HEK293T (cell line): Measurements from ENCODE around the gene GIN1.
A peak's percentile ranks its signal among the peaks of the same experiment; 100 is the strongest.

Experiments
- CTCF ChIA-PET: fragments of 350-600 bp; formaldehyde crosslinking; extraction: SDS; loops from one replicate; lab custom pipeline; 2021; ENCODE audit warnings: antibody characterized with exemption, inconsistent platforms; lab: Yijun Ruan, JAX
- POLR2A ChIA-PET: fragments of 350-600 bp; formaldehyde crosslinking; extraction: SDS; loops from one replicate; lab custom pipeline; 2020; ENCODE audit warnings: antibody characterized with exemption, inconsistent platforms; lab: Yijun Ruan, JAX
- DNase-seq: peaks from one replicate; pipeline ENCODE4 v3.0.0; 2012; ENCODE audit warnings: mixed read lengths; ENCODE audit errors: extremely low spot score
- ARNT ChIP-seq: fragments of 450-650 bp; IDR thresholded peaks from 2 replicates; pipeline ENCODE4 v1.6.1; 2017; ENCODE audit warnings: mild to moderate bottlenecking
- BHLHE40 ChIP-seq: fragments of 450-650 bp; IDR thresholded peaks from 2 replicates; pipeline ENCODE4 v1.6.1; 2016; ENCODE audit warnings: mild to moderate bottlenecking, moderate library complexity, borderline replicate concordance
- CTBP1 ChIP-seq: fragments of 450-650 bp; IDR thresholded peaks from 2 replicates; pipeline ENCODE4 v1.6.1; 2016; ENCODE audit warnings: borderline replicate concordance
- ELF4 ChIP-seq: fragments of 450-650 bp; IDR thresholded peaks from 2 replicates; pipeline ENCODE4 v1.6.1; 2017; ENCODE audit warnings: antibody characterized with exemption
- FOXA1 ChIP-seq: fragments of 450-650 bp; IDR thresholded peaks from 2 replicates; pipeline ENCODE4 v1.6.1; 2016; ENCODE audit warnings: mild to moderate bottlenecking
- FOXK2 ChIP-seq: fragments of 450-650 bp; IDR thresholded peaks from 2 replicates; pipeline ENCODE4 v1.6.1; 2016; ENCODE audit warnings: mild to moderate bottlenecking
- FOXM1 ChIP-seq: fragments of 450-650 bp; IDR thresholded peaks from 2 replicates; pipeline ENCODE4 v1.6.1; 2017; ENCODE audit warnings: mild to moderate bottlenecking, borderline replicate concordance
- HDGF ChIP-seq: fragments of 450-650 bp; IDR thresholded peaks from 2 replicates; pipeline ENCODE4 v1.6.1; 2017; ENCODE audit warnings: antibody characterized with exemption, borderline replicate concordance
- L3MBTL2 ChIP-seq: fragments of 450-650 bp; conservative IDR thresholded peaks from 2 replicates; pipeline ENCODE4 v1.6.1; 2016; ENCODE audit warnings: mild to moderate bottlenecking
- LEF1 ChIP-seq: fragments of 450-650 bp; IDR thresholded peaks from 2 replicates; pipeline ENCODE4 v1.6.1; 2017; ENCODE audit warnings: mild to moderate bottlenecking, borderline replicate concordance
- NFRKB ChIP-seq: fragments of 450-650 bp; IDR thresholded peaks from 2 replicates; pipeline ENCODE4 v1.6.1; 2016; ENCODE audit warnings: mild to moderate bottlenecking, moderate library complexity
- PKNOX1 ChIP-seq: fragments of 450-650 bp; IDR thresholded peaks from 2 replicates; pipeline ENCODE4 v1.6.1; 2016
- SP1 ChIP-seq: fragments of 450-650 bp; IDR thresholded peaks from 2 replicates; pipeline ENCODE4 v1.6.1; 2017
- SUZ12 ChIP-seq: fragments of 450-650 bp; IDR thresholded peaks from 2 replicates; pipeline ENCODE4 v1.6.1; 2016; ENCODE audit warnings: mild to moderate bottlenecking
- TARDBP ChIP-seq: fragments of 450-650 bp; IDR thresholded peaks from 2 replicates; pipeline ENCODE4 v1.6.1; 2016
- ZNF384 ChIP-seq: fragments of 450-650 bp; IDR thresholded peaks from 2 replicates; pipeline ENCODE4 v1.6.1; 2016

GIN1 gene

GRCh38 chr5:103139264-103139865, 19.4 kb upstream of the GIN1 start:
- peak; percentile 68 for DNase-seq
- TF ChIP-seq HDGF, result no peak
- no peak for TF ChIP-seq TARDBP
- no peak for TF ChIP-seq ELF4
- no peak for TF ChIP-seq FOXK2
- CTCF ChIA-PET, result interaction anchor here (0.5 to 1.5 kb wide), 10 partner anchors 11 to 603 kb away, joined by 3 to 6 read pairs (median 3); partner anchors contain the start of gene MACIR
- POLR2A ChIA-PET, result no interaction called here

- ChIA-PET CTCF (interaction anchor here (0.7 to 1.3 kb wide), 2 partner anchors 9 to 45 kb away, joined by 3 read pairs; no protein-coding TSS in a partner anchor), POLR2A (interaction anchor here (1.0 kb wide), 1 partner anchor 18 kb away, joined by 5 read pairs; the partner anchor contains the start of genes GIN1 and PPIP5K2)
- no peak for DNase-seq
- TF ChIP-seq HDGF (no peak), FOXK2 (no peak), SUZ12 (no peak), FOXA1 (no peak), ARNT (no peak), FOXM1 (no peak), CTBP1 (no peak)
These were observed 18.3 kb upstream of the GIN1 start for GRCh38 chr5:103138202-103138690.

- ChIA-PET POLR2A (no interaction called here), CTCF (interaction anchor here (0.8 kb wide), 1 partner anchor 8 kb away, joined by 3 read pairs; no protein-coding TSS in a partner anchor)
- no peak for TF ChIP-seq ELF4
- no peak for TF ChIP-seq ZNF384
- no peak for TF ChIP-seq PKNOX1
- no peak for TF ChIP-seq FOXM1
- no peak for TF ChIP-seq BHLHE40
- TF ChIP-seq FOXK2, result no peak
- no peak for TF ChIP-seq L3MBTL2
- no peak for TF ChIP-seq FOXA1
- no peak for TF ChIP-seq NFRKB
- TF ChIP-seq CTBP1, result no peak
- no peak for TF ChIP-seq SUZ12
- TF ChIP-seq HDGF, result no peak
- no peak for TF ChIP-seq LEF1
- TF ChIP-seq TARDBP, result no peak
- no peak for TF ChIP-seq ARNT
- no peak for TF ChIP-seq SP1
- DNase-seq, result no peak
These were observed 15.5 kb upstream of the GIN1 start for GRCh38 chr5:103135461-103135860.

- POLR2A ChIA-PET, result interaction anchor here (1.7 kb wide), 1 partner anchor 14 kb away, joined by 5 read pairs; the partner anchor contains the start of genes GIN1 and PPIP5K2
- no peak for DNase-seq
- CTCF ChIA-PET, result interaction anchor here (1.0 kb wide), 1 partner anchor 452 kb away, joined by 4 read pairs; no protein-coding TSS in a partner anchor
- TF ChIP-seq HDGF, result no peak
- TF ChIP-seq L3MBTL2, result no peak
- TF ChIP-seq ARNT, result no peak
- no peak for TF ChIP-seq PKNOX1
- TF ChIP-seq BHLHE40, result no peak
- TF ChIP-seq LEF1, result no peak
- no peak for TF ChIP-seq FOXA1
- no peak for TF ChIP-seq FOXM1
These were observed 13.3 kb upstream of the GIN1 start for GRCh38 chr5:103133231-103133630.

- POLR2A ChIA-PET, result interaction anchor here (1.7 kb wide), 1 partner anchor 13 kb away, joined by 5 read pairs; the partner anchor contains the start of genes GIN1 and PPIP5K2
- CTCF ChIA-PET, result no interaction called here
- TF ChIP-seq FOXM1 (no peak), HDGF (no peak), SP1 (no peak), LEF1 (no peak), ELF4 (no peak), SUZ12 (no peak), FOXA1 (no peak), NFRKB (no peak), ZNF384 (no peak), L3MBTL2 (no peak), BHLHE40 (no peak), FOXK2 (no peak), CTBP1 (no peak), TARDBP (no peak), ARNT (no peak), PKNOX1 (no peak)
- DNase-seq, result no peak
These were observed 12.7 kb upstream of the GIN1 start for GRCh38 chr5:103132684-103133083.

GRCh38 chr5:103128202-103128601, 8.3 kb upstream of the GIN1 start:
- no peak for DNase-seq
- POLR2A ChIA-PET, result interaction anchor here (1.3 kb wide), 1 partner anchor 8 kb away, joined by 5 read pairs; the partner anchor contains the start of genes GIN1 and PPIP5K2
- no peak for TF ChIP-seq ZNF384
- TF ChIP-seq TARDBP, result no peak
- TF ChIP-seq L3MBTL2, result no peak
- TF ChIP-seq FOXM1, result no peak
- no peak for TF ChIP-seq HDGF
- TF ChIP-seq ARNT, result no peak
- TF ChIP-seq BHLHE40, result no peak
- TF ChIP-seq SUZ12, result no peak
- no peak for TF ChIP-seq FOXA1
- TF ChIP-seq ELF4, result no peak
- TF ChIP-seq PKNOX1, result no peak
- TF ChIP-seq NFRKB, result no peak
- no peak for TF ChIP-seq SP1
- no peak for TF ChIP-seq LEF1
- no peak for TF ChIP-seq CTBP1
- TF ChIP-seq FOXK2, result no peak
- CTCF ChIA-PET, result interaction anchor here (0.7 to 1.0 kb wide), 4 partner anchors 8 to 447 kb away, joined by 3 read pairs; partner anchors contain the start of gene GIN1
